AG04449 (cell line): ENCODE measurements around the gene SLC15A1.

Experiments
- CTCF ChIA-PET: fragments of 350-600 bp; formaldehyde crosslinking; extraction: SDS; loops from one replicate; lab custom pipeline; 2021; ENCODE audit warnings: antibody characterized with exemption; lab: Yijun Ruan, JAX
- POLR2A ChIA-PET: fragments of 400-600, 350-600 bp; formaldehyde crosslinking; extraction: SDS; loops from one replicate; lab custom pipeline; 2020; ENCODE audit warnings: antibody characterized with exemption, inconsistent platforms; lab: Yijun Ruan, JAX
- DNase-seq: peaks from one replicate; pipeline ENCODE4 v3.0.0-alpha.2; 2010; ENCODE audit warnings: low read depth, low spot score
- H3K4me3 ChIP-seq: 2 replicates; pipeline ENCODE4 v1.5.1; 2011; ENCODE audit warnings: low read depth, mild to moderate bottlenecking, control low read depth, low read length
- TF ChIP-seq, protein P1 (sequence below): IDR thresholded peaks from one replicate; pipeline ENCODE4 v1.5.1; 2011; ENCODE audit warnings: mild to moderate bottlenecking, moderate library complexity, low read length, control low read depth, inconsistent platforms; ENCODE audit not compliant: insufficient read depth; ENCODE audit errors: missing control alignments

SLC15A1 gene

GRCh38 chr13:98664047-98664446 is 88.4 kb downstream of the SLC15A1 start:
- CTCF ChIA-PET: interaction anchor here (1.2 to 3.1 kb wide), 2 partner anchors 11 to 198 kb away, joined by 3 to 36 read pairs; no protein-coding TSS in a partner anchor
- TF ChIP-seq, protein P1, sequence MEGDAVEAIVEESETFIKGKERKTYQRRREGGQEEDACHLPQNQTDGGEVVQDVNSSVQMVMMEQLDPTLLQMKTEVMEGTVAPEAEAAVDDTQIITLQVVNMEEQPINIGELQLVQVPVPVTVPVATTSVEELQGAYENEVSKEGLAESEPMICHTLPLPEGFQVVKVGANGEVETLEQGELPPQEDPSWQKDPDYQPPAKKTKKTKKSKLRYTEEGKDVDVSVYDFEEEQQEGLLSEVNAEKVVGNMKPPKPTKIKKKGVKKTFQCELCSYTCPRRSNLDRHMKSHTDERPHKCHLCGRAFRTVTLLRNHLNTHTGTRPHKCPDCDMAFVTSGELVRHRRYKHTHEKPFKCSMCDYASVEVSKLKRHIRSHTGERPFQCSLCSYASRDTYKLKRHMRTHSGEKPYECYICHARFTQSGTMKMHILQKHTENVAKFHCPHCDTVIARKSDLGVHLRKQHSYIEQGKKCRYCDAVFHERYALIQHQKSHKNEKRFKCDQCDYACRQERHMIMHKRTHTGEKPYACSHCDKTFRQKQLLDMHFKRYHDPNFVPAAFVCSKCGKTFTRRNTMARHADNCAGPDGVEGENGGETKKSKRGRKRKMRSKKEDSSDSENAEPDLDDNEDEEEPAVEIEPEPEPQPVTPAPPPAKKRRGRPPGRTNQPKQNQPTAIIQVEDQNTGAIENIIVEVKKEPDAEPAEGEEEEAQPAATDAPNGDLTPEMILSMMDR: no peak
- POLR2A ChIA-PET: no interaction called here
- H3K4me3 ChIP-seq: no peak overlapping the region
- no peak for DNase-seq

DNA sequence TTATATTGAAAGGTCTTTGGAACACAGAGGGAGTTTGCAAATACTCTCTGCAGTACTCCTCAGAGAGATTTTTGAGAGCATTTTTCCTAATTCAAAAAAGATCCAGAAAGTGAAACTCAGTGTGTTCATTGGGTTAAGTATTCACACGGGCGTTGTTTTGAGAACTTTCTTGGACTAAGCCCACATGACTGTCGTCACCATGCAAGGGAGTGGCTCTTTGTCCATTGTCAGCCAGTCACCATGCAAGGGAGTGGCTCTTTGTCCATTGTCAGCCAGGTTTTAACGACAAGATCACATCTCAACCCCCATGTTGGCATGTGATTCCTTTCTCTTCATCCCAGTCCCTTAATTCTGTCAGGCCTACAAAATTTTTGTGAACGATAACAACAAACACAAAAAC is 94.3 kb downstream of the SLC15A1 start:
- no peak overlapping the region for H3K4me3 ChIP-seq
- TF ChIP-seq, protein P1: no peak
- no peak for DNase-seq
- POLR2A ChIA-PET: no interaction called here
- CTCF ChIA-PET: no interaction called here

DNA sequence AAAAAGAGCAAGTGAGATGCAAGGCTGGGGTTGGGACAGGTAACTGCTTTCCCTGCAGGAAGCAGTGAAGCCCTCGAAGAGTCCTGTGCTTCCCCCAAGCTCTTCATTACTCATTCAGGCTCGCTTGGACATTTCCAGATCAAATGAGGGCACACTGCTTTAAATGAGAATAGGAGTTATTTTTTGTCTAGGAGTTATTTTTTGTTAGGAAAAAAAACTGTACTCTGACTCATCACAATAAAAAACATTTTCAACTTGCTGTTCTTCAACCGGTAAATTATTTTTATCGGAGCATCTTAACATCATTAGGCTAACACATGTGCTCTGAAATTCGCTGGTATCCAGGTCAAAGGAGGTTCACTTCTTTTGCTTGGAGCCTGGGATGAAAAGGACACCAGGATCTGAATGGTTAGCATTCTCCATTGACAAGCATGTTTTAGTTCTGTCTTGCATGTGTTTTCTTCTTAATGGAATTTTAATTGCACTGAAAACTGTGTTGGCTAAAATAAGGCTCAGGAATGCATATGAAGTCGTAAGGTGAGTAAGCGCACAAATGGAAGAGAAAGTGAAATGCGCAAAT is 94.9 kb downstream of the SLC15A1 start:
- H3K4me3 ChIP-seq: no peak overlapping the region; the same call in 1 of the 2 replicates
- ChIA-PET CTCF (interaction anchor here (1.3 kb wide), 1 partner anchor 212 kb away, joined by 3 read pairs; no protein-coding TSS in a partner anchor), POLR2A (no interaction called here)
- no peak for DNase-seq
- TF ChIP-seq, protein P1: no peak

DNA sequence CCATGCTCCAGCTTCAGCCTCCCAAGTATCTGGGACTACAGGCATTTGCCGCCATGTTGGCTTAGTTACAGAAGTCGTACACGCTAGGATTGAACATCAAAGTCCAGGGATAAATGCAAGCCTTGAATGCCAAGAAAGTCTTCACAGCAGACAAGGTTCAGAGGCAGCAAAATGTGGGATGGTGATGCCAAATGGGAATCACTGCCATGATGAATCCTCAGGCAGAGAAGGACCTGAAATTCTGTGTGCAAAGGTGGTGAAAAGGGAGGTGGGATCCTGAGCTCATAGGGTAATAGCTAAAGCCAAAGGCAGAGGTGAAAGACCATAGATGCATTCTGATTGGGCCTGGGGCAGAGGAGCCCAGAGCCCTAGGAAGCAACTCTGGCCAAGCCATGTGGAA is 96.2 kb downstream of the SLC15A1 start:
- H3K4me3 ChIP-seq: no peak overlapping the region
- CTCF ChIA-PET: interaction anchor here (0.8 to 6.4 kb wide), 5 partner anchors 16 to 211 kb away, joined by 3 to 46 read pairs (median 3); no protein-coding TSS in a partner anchor
- POLR2A ChIA-PET: no interaction called here
- TF ChIP-seq, protein P1: no peak
- no peak for DNase-seq

GRCh38 chr13:98653463-98653985 is 98.9 kb downstream of the SLC15A1 start:
- POLR2A ChIA-PET: interaction anchor here (0.8 kb wide), 1 partner anchor 78 kb away, joined by 3 read pairs; no protein-coding TSS in a partner anchor
- CTCF ChIA-PET: interaction anchor here (0.6 to 6.4 kb wide), 64 partner anchors 8 to 805 kb away, joined by 3 to 114 read pairs (median 4); no protein-coding TSS in a partner anchor
- H3K4me3 ChIP-seq: no peak overlapping the region
- TF ChIP-seq, protein P1: peak; percentile 90
- DNase-seq: peak; percentile 10
